GM12891 (cell line): ENCODE results near the gene RAB30.

Experiments used
- POLR2A ChIP-seq: IDR thresholded peaks from 2 replicates; pipeline ENCODE4 v1.6.1; 2011; ENCODE audit warnings: low read depth, low read length, control low read depth
- TAF1 ChIP-seq: IDR thresholded peaks from 2 replicates; pipeline ENCODE4 v1.6.1; 2011; ENCODE audit warnings: low read depth, low read length, control low read depth

DNA sequence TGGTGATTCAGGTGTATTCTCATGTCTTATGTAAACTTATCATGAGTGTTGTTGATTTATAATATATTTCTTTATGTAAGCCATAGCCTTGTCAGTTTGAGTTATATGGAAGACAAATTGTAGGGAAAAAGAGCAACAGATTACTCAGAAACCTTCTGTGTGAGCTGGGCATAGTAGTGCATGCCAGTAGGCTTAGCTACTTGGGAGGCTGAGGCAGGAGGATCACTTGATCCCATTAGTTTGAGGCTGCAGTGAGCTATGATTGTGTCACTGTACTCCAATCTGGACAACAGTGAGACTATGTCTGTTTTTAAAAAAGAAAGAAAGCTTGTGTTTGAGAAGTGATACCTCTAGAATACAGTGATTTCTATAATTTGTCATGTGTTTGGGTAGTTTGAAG, 2.2 kb upstream of the RAB30 start:
- TF ChIP-seq POLR2A, result no peak
- no peak for TF ChIP-seq TAF1
